Natural killer cell (primary cell): ENCODE results near the gene PDE4B. TPM values are rescaled to one million over a fixed set of nuclear protein-coding genes. Genes with fewer than 3 reads are reported as not detected.

Source experiments
- ATAC-seq, 3 donors: fragments of 150-1000 bp in 2 of 3; fragments of 200-7000 bp in 1 of 3; cut with Tn5 transposase; 1 replicate in 1 of 3; 2 replicates in 2 of 3; pipeline ENCODE4 v1.10.0; 2021; ENCODE audit warnings: mild to moderate bottlenecking in 2 of 3, moderate library complexity in 2 of 3
- DNase-seq, 2 donors: peaks; one replicate each; pipeline versions ENCODE4 v3.0.0 to v3.0.0-alpha.2; 2013 to 2021; ENCODE audit warnings: mixed read lengths in 1 of 2
- H3K27ac ChIP-seq: one replicate; pipeline ENCODE4 v1.5.1; 2013; ENCODE audit warnings: mild to moderate bottlenecking, low read length
- H3K27me3 ChIP-seq: one replicate; pipeline ENCODE4 v1.6.1; 2013; ENCODE audit warnings: low read length; ENCODE audit not compliant: control insufficient read depth, insufficient read depth
- H3K36me3 ChIP-seq: one replicate; pipeline ENCODE4 v1.6.1; 2013; ENCODE audit warnings: low read length; ENCODE audit not compliant: control insufficient read depth, insufficient read depth
- H3K4me1 ChIP-seq: one replicate; pipeline ENCODE4 v1.6.1; 2013; ENCODE audit warnings: low read length; ENCODE audit not compliant: control insufficient read depth, insufficient read depth
- H3K4me3 ChIP-seq: one replicate; pipeline ENCODE4 v1.5.1; 2013; ENCODE audit warnings: low read length
- H3K9me3 ChIP-seq: one replicate; pipeline ENCODE4 v1.6.1; 2013; ENCODE audit warnings: low read length; ENCODE audit not compliant: control insufficient read depth, insufficient read depth
- H3K27ac Mint-ChIP-seq, 2 donors: one replicate each; pipeline ENCODE4 v1.8.0; 2022; ENCODE audit warnings: mild to moderate bottlenecking in 2 of 2, mixed read lengths in 2 of 2, moderate library complexity in 1 of 2
- H3K27me3 Mint-ChIP-seq, 2 donors: one replicate each; pipeline ENCODE4 v1.8.0; 2022; ENCODE audit warnings: low read depth in 2 of 2, mixed read lengths in 2 of 2
- H3K36me3 Mint-ChIP-seq: one replicate; pipeline ENCODE4 v1.8.0; 2022; ENCODE audit warnings: mixed read lengths
- H3K4me1 Mint-ChIP-seq, 2 donors: one replicate each; pipeline ENCODE4 v1.8.0; 2022; ENCODE audit warnings: mixed read lengths in 2 of 2
- H3K4me3 Mint-ChIP-seq: one replicate; pipeline ENCODE4 v1.8.0; 2022; ENCODE audit warnings: mild to moderate bottlenecking, moderate library complexity, mixed read lengths
- H3K9me3 Mint-ChIP-seq, 2 donors: one replicate each; pipeline ENCODE4 v1.8.0; 2022; ENCODE audit warnings: mixed read lengths in 2 of 2
- CTCF ChIP-seq: fragments of 200-600 bp; IDR thresholded peaks from one replicate; pipeline ENCODE4 v1.8.0; 2022; ENCODE audit warnings: antibody characterized with exemption
- whole genome bisulfite sequencing: methylation state at CpG from one replicate; pipeline ENCODE4 v1.1.7; 2013; ENCODE audit warnings: missing lambda C conversion rate; ENCODE audit not compliant: insufficient coverage; 5-methylcytosine and 5-hydroxymethylcytosine counted together
- intact Hi-C: fragments of 100-400 bp; cut with micrococcal nuclease; formaldehyde crosslinking; loops from one replicate; pipeline ENCODE4 v1.14.2; 2022
- total RNA-seq, 4 donors: library from RNA; stranded (reverse); fragments of 120-200 nt in 1 of 4; gene quantifications; one replicate each; pipeline versions ENCODE4 v1.2.3 to v1.2.4, GENCODE V29; 2013 to 2022

Gene PDE4B
- total RNA-seq, 3 donors from 2014 or later (not counting 1 experiment from before 2014, with no cell fraction given) = 18.0 to 42.4 (median 25.5) TPM

GRCh38 chr1:65820983-65821382, 28.3 kb downstream of the PDE4B start:
- ATAC-seq = no peak

DNA sequence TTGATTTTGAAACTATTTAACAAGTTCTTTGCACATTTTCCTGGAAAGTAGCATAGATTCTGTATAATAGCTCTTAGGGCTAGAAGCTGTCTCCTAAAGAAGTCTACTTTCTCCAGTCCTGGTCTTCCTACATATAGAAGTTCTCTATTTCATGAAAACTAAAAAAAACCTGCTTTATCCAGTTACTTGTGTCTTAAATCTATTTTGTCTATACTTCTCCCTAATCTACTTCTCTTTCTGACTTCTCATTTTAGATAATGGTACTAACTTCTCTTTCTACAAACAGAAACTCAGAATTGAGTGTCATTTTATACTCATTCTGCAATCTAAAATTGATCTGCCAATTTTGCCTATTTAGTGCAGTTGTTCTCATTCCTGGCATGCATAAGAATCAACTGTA, 28.7 kb downstream of the PDE4B start:
- intact Hi-C loops = no loop called here

More at GRCh38 chr1:65820983-65821382, 28.3 kb downstream of the PDE4B start:
- no peak overlapping the region for H3K27ac Mint-ChIP-seq
- H3K4me1 ChIP-seq = no peaks in the 10 kb centered on the region
- H3K4me3 ChIP-seq = no peak overlapping the region
- no peaks in the 10 kb centered on the region for H3K9me3 ChIP-seq
- no peak overlapping the region for H3K4me3 Mint-ChIP-seq
- no peak overlapping the region for H3K27ac ChIP-seq
- no peaks in the 10 kb centered on the region for H3K36me3 ChIP-seq
- H3K27me3 Mint-ChIP-seq = no peaks in the 10 kb centered on the region
- WGBS = 92% methylated on average over 1 of the region's 1 CpG
- intact Hi-C loops = no loop called here
- no peak for TF ChIP-seq CTCF
- no peak for DNase-seq
- no peaks in the 10 kb centered on the region for H3K4me1 Mint-ChIP-seq
- no peaks in the 10 kb centered on the region for H3K27me3 ChIP-seq
- no peaks in the 10 kb centered on the region for H3K36me3 Mint-ChIP-seq
- peaks cover 4 to 7% of the 10 kb centered on the region in 2 donors for H3K9me3 Mint-ChIP-seq

GRCh38 chr1:65824103-65824502, 31.4 kb downstream of the PDE4B start:
- Histone ChIP-seq H3K4me1 (no peaks in the 10 kb centered on the region), H3K36me3 (no peaks in the 10 kb centered on the region), H3K9me3 (no peaks in the 10 kb centered on the region), H3K27me3 (no peaks in the 10 kb centered on the region), H3K27ac (no peak overlapping the region), H3K4me3 (no peak overlapping the region)
- Mint-ChIP-seq H3K4me3 (no peak overlapping the region), H3K27ac (no peak overlapping the region), H3K4me1 (no peaks in the 10 kb centered on the region), H3K9me3 (peaks cover 4 to 7% of the 10 kb centered on the region in 2 donors), H3K27me3 (no peaks in the 10 kb centered on the region), H3K36me3 (no peaks in the 10 kb centered on the region)
- TF ChIP-seq CTCF = no peak
- ATAC-seq (no peak), DNase-seq (no peak)
- intact Hi-C loops = no loop called here

More for the DNA sequence above, 28.7 kb downstream of the PDE4B start:
- H3K36me3 Mint-ChIP-seq = no peaks in the 10 kb centered on the region
- H3K27me3 Mint-ChIP-seq = no peaks in the 10 kb centered on the region
- Histone ChIP-seq H3K9me3 (no peaks in the 10 kb centered on the region), H3K4me3 (no peak overlapping the region), H3K36me3 (no peaks in the 10 kb centered on the region), H3K27me3 (no peaks in the 10 kb centered on the region), H3K27ac (no peak overlapping the region), H3K4me1 (no peaks in the 10 kb centered on the region)
- no peaks in the 10 kb centered on the region for H3K4me1 Mint-ChIP-seq
- DNase-seq = no peak
- TF ChIP-seq CTCF = no peak
- H3K9me3 Mint-ChIP-seq = peaks cover 4 to 7% of the 10 kb centered on the region in 2 donors
- H3K27ac Mint-ChIP-seq = no peak overlapping the region
- H3K4me3 Mint-ChIP-seq = no peak overlapping the region
- ATAC-seq = no peak

DNA sequence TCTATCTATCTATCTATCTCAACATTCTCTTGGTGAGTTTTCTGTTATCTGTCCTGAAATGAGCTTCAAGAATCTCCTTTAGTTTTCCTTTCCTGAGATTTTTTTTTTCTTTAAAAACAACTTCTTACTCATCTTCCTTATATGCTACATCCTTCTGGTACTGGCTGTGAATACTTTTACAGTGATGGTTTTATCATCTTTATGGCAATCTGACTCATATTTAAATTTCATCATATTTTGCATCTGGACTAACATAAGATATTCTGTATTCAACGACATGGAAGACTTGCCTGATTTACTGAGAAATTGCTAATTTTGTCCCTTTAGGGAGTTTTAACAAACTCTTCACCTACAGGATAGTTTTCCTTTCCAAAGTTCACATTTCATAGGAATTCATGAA, 33.0 kb downstream of the PDE4B start:
- intact Hi-C loops = no loop called here
- H3K36me3 Mint-ChIP-seq = no peaks in the 10 kb centered on the region

More for the DNA sequence above, 33.0 kb downstream of the PDE4B start:
- 100% methylated on average over 1 of the region's 1 CpG for WGBS
- Mint-ChIP-seq H3K27me3 (no peaks in the 10 kb centered on the region), H3K9me3 (peaks cover 4 to 7% of the 10 kb centered on the region in 2 donors), H3K4me1 (no peaks in the 10 kb centered on the region), H3K27ac (no peak overlapping the region), H3K4me3 (no peak overlapping the region)
- Histone ChIP-seq H3K4me3 (no peak overlapping the region), H3K27ac (no peak overlapping the region), H3K36me3 (no peaks in the 10 kb centered on the region), H3K4me1 (no peaks in the 10 kb centered on the region), H3K27me3 (no peaks in the 10 kb centered on the region), H3K9me3 (no peaks in the 10 kb centered on the region)
- no peak for TF ChIP-seq CTCF
- no peak for ATAC-seq
- DNase-seq = no peak
